SKM-1 (cell line): ENCODE results near the gene CDC42EP3.
A peak's percentile ranks its signal among the peaks of the same experiment; 100 is the strongest.

Experiments
- DNase-seq: peaks from one replicate; lab custom pipeline; 2025; ENCODE audit not compliant: unreplicated experiment; lab: John Stamatoyannopoulos, UW

CDC42EP3 gene

DNA sequence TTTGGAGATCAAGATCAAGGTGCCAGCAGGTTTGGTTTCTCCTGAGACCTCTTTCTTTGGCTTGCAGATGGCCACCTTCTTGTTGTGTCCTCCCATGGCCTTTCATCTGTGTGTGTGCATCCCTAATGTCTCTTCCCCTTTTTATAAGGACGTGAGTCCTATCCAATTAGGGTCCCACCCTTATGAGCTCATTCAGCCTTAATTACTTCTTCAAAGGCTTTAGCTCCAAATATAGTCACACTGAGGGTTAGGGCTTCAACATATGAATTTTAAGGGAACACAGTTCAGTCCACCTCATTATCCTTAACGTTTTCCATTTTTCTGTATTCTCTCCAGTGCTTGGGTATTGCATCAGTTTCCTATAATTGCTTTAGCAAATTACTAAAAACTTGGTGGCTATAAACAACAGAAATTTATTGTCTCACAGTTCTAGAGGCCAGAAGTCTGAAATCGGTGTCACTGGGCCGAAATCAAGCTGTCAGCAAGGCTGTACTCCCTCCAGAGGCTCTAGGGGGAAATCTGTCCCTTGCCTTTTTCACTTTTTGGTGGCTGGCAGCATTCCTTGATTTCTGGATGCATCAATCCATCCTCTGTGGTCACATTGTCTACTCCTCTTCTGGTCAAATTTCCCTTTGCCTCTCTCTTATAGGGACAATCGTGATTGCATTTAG is 34.1 kb downstream of the CDC42EP3 start:
- no peak for DNase-seq

DNA sequence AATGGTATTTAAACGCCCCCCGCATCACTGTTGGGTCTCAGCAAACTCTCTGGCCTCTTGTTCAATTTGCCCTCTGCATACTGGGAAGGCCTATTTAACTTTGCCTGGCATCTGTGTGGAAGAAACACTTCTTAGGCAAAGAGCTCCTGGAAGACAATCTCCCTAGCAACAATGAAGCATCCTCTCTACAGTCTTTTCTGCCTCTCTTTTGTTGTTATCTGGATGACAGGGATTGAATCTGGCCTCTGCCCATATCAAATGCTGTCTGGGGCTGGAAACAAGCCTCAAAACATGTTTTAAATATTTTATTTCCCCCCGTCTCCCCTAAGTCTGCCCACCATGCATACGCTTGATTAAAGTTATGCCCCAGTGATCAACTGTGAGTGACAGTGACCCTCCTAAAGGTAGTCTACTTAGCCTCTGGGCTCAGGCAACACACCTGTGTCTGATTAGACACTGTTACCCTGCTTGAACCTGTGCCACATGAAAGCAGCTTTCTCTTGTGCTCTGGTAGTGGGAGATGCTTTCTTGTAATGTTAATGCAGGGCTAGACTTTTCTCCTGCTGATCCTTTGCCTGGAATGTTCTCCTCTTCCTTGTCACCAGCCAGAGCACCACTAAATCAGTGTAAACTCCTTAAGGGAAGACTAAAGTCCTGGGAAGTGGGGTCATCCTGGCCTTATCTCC is 34.9 kb downstream of the CDC42EP3 start:
- DNase-seq = no peak

DNA sequence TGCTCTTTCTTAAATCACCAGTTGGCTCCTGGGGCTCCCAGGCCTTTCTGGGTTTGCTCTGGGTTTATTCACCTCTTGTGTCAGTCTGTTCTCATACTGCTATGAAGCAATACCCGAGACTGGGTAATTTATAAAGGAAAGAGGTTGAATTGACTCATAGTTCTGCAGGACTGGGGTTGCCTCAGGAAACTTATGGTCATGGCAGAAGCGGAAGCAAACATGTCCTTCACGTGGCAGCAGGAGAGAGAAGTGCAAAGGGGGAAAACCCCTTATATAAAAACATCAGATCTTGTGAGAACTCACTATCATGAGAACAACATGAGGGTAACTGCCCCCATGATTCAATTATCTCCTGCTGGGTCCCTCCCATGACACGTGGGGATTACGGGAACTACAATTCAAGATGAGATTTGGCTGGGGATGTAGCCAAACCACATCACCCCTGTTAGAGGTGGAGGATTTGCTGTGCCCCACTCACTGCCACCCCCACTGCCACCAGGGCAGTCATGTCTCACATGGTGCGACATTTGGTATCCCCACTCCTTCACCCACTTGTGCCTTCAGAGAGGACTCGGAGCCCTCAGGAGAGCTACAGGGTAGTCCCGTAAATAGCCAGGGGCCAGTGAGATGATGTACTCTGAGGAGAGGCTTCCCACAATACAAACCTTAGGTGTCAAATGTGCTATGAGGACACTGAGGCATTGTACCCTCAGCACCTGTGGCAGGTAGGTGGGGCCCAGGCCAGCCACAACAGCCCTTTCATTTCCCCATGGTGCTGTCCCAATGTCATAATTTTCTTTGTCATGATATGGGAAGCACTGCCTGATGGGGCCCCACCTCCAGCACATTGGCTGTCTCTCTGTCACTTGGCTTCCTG is 35.7 kb downstream of the CDC42EP3 start:
- DNase-seq = peak; percentile 94

GRCh38 chr2:37634914-37635503 is 36.4 kb downstream of the CDC42EP3 start:
- DNase-seq = no peak

- DNase-seq = no peak
Measured at GRCh38 chr2:37633845-37634244, 37.6 kb downstream of the CDC42EP3 start.

DNA sequence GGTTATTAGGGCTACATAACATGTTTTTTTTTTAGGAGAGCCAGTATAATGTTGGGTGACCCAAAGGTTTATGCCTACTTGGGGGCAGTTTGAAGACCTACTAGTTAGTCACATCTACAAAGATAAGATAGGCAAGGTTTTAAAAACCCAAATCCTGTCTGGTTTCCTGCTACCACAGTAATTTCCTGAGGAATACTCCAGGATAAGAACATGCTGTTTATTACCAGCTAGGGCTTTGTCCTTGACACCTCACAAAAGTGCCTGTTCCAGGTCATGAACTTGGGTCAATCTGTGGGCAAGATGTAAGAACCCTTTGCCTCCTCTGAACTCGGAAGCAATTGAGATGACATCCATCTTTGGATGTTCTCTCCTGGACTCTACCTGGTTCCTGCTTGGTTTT is 38.2 kb downstream of the CDC42EP3 start:
- no peak for DNase-seq

- DNase-seq = no peak
Measured at GRCh38 chr2:37632310-37632709, 39.1 kb downstream of the CDC42EP3 start.

GRCh38 chr2:37631698-37632097 is 39.7 kb downstream of the CDC42EP3 start:
- no peak for DNase-seq

DNA sequence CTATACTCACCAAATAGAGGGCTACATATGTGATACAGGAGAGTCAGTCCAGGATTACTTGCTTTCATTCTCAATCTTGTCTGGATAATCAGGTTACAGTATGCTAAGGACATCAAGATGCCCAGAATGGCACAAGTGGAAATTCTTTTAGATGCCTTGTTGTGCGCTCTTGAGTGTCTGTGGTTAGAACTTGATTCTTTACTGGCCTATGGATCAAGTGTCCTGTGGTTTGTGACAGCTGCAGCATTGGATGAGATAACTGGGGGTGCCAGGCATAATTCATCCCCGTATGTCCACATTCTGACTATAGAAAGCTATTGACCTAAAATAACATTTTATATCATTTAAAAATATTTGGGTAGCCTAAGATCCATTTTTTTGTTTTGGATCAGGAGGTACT is 40.1 kb downstream of the CDC42EP3 start:
- no peak for DNase-seq

DNA sequence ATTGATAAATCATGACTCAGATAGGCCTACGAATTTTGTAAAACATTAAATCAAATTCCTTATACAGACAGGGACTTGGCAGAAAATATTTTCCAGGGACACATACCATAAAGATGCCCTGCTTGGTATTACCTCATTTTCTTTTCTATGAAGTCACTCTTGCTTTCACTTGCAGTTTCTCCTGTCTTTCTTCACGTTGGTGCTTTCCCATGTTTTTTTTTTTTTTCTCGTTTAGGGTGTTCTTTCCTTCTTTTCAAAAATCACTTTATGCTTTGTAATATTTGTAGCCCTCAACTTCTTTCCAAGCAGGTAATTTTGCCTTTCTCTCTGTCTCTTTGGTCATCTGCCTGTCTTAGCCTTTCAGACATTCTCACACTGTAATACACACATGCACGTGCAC is 40.7 kb downstream of the CDC42EP3 start:
- no peak for DNase-seq

DNA sequence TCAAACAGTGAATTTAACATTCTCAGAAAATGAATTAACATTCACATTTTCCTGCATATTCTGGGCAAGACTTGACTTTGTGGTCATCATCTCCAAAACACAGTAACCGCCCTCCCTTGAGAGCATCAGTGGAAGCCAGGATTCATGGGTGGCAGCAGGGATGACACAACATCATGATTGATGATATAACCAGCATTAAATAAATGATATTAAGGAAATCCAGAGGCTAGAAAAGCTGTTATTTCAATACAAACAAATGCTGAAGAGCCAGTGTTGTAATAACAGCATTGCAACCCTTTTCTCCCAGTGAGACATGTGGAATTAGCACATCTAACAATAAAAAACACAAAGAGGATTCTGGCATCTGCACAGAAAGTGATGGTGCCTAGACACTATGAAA is 41.1 kb downstream of the CDC42EP3 start:
- no peak for DNase-seq

- no peak for DNase-seq
Measured at GRCh38 chr2:37629529-37629928, 41.9 kb downstream of the CDC42EP3 start.

GRCh38 chr2:37627710-37628109 is 43.7 kb downstream of the CDC42EP3 start:
- DNase-seq = no peak

DNA sequence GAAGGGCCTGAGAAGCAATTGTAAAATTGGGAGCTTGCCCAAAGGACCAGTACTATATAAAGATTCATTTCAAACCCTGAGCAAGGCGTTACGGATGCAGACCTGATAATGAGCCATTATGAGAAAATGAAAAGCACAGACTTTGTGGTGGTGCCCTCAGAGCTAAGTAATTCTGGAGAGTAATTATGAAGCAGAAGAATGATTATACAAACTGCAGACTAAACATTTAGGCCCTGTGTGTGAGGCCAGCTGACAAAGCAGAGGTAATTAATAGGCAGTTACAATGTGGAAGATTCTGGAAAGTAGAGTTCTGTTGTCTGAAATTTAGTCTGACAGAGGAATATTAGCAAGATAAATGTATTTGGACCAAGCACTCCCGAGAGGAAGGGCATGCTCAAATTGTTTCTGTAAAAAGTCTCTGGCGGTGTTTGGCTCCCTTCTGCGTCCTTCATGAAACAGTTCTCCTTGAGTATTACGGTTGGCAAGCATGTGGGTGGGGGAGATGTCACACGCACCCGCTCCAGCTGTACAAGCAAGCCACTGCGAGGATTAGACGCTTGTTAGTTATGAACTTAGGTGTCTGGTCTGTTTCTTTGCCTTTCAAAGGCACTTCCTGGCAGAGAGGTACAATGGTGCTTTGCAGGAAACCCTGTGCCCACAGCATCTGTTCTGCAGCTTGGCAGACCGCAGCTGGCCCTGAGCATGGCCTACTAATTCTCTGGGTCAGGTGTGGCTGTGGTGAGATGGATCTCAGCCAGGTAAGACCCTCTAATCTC is 45.5 kb downstream of the CDC42EP3 start:
- DNase-seq = no peak

GRCh38 chr2:37625156-37625555 is 46.3 kb downstream of the CDC42EP3 start:
- no peak for DNase-seq

DNA sequence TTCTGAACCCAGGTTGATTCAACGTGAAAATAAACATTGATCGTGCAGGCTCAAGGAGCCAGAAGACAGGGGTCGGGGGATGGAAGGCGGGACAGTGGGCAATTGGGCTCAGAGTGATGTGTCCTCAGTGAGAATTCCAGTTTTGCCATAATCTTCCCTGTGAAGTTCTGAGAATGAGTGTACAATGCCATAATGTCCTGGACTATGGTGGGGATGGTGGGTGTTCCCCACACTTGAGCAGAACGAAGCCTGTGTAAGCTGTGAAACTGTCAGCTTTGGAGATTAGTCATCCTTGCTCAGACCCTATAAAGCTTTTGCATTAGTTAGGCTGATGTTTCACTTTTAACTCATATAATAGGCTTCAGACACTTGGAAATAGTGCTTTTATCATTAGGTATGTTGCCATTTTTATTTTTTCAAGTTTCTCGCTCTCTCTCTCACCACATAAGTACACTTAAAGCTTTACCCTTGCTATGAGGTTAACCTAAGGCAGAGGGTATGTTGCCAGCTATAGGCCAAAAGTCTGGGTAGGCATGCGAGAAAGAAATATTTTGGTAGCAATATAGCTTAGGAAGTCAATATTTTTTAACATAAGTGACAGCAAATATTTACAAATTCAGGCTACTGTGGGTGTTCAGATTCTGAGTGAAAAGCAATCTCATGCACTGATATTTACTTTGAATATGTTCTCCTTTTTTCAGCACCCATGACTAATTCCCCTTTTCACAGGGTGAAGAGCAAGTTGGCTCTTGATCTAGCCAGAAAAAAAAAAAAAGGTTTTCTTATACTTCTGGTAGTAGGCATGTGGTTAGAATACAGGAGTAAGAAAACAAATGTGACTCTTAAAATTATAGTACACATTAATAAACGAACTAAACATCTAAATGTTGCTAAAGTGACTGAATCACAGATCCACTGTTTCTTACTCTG is 47.2 kb downstream of the CDC42EP3 start:
- DNase-seq = no peak

- DNase-seq = no peak
Measured at GRCh38 chr2:37623406-37623805, 48.0 kb downstream of the CDC42EP3 start.

- DNase-seq = no peak
Measured at GRCh38 chr2:37622450-37623100, 48.9 kb downstream of the CDC42EP3 start.

DNA sequence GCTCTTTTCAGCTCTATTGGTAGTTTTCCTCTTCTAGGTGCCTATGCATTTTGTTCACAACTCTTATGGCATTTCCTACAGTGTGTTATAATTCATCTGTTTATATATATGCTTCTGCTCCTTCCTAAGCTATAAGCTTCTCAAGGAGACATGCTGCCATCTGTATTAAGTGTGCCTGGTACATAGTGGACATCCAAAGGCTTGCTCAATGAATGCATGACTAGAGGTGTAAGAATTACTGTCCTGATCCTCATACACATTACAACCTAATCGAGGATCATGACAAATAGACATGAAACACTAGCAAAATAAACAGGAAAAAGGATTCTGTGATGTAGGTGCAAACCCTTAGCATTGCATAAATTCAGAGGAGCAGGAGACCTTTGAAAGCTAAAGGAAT is 50.2 kb downstream of the CDC42EP3 start:
- DNase-seq = no peak
